SK-N-MC (cell line): ENCODE results near the gene GPR55.

ENCODE experiments used
- EZH2 ChIP-seq: fragments of 200-600 bp; sonication (generic); IDR thresholded peaks from one replicate; pipeline ENCODE4 v1.6.1; 2017; ENCODE audit warnings: antibody characterized with exemption
- POLR2AphosphoS5 ChIP-seq: IDR thresholded peaks from 2 replicates; pipeline ENCODE4 v1.6.1; 2012; ENCODE audit warnings: mild to moderate bottlenecking, low read depth, low read length, borderline replicate concordance

- TF ChIP-seq POLR2AphosphoS5 (no peak), EZH2 (no peak)
These were observed 14.4 kb downstream of the GPR55 start for GRCh38 chr2:230910546-230911177.
